ENCODE results near the gene HCRT.

GRCh38 chr17:42155614-42156045 is 29.6 kb downstream of the HCRT start:
- TF ChIP-seq RAD21 (IDR thresholded peaks at IDR 0.05 in 1 of 2, conservative IDR thresholded peaks at IDR 0.05 in 1 of 2; ENCODE audit: low read depth in 2 of 2, low read length in 2 of 2) (no peak), MAX (IDR thresholded peaks at IDR 0.05) (no peak), JUN (IDR thresholded peaks at IDR 0.05; ENCODE audit: low read depth, low read length) (no peak), CTCF (IDR thresholded peaks at IDR 0.05; ENCODE audit: control extremely low read depth in 1 of 3, insufficient read depth in 1 of 3, low read depth in 1 of 3, low read length in 3 of 3) (no peak), JUND (IDR thresholded peaks at IDR 0.05; ENCODE audit: low read length) (no peak), NRF1 (IDR thresholded peaks at IDR 0.05; ENCODE audit: low read depth, low read length) (no peak), POLR2A (IDR thresholded peaks at IDR 0.05; ENCODE audit: control extremely low read depth in 1 of 2, low read depth in 2 of 2, low read length in 2 of 2) (no peak), POLR2AphosphoS5 (IDR thresholded peaks at IDR 0.05; ENCODE audit: low read depth, low read length) (no peak), PHF8 (conservative IDR thresholded peaks at IDR 0.05; ENCODE audit: low read depth, low read length) (no peak), CBX5 (IDR thresholded peaks at IDR 0.05; ENCODE audit: low read depth, low read length) (no peak), SUZ12 (IDR thresholded peaks at IDR 0.05; ENCODE audit: low read length) (no peak)

All from H1 (cell line).